ENCODE results near the gene GPN2. TPM values are rescaled to one million over a fixed set of nuclear protein-coding genes. Genes with fewer than 3 reads are reported as not detected.

Gene GPN2
- total and polyA plus RNA-seq, 2 donors (not counting 1 experiment from before 2014, with no cell fraction given) = 12.2 to 21.5 TPM

GRCh38 chr1:26922901-26923300 lies 32.8 kb upstream of the GPN2 start:
- Histone ChIP-seq H3K4me2 (ENCODE audit: extremely low read depth, insufficient read depth, low read length) (peak overlapping the region; percentile 73), H3K4me1 (ENCODE audit: control insufficient read depth, extremely low read depth, insufficient read depth, low read length) (peaks cover 2% of the 10 kb centered on the region), H3K36me3 (ENCODE audit: control insufficient read depth, insufficient read depth, low read length) (peaks cover 6% of the 10 kb centered on the region), H4K20me1 (ENCODE audit: control insufficient read depth, extremely low read depth, insufficient read depth, low read length) (peaks cover 2% of the 10 kb centered on the region), H3K9ac (ENCODE audit: insufficient read depth, low read length) (no peak overlapping the region), H3K79me2 (ENCODE audit: control insufficient read depth, insufficient read depth, low read length) (peaks cover 32% of the 10 kb centered on the region), H2AFZ (ENCODE audit: low read length) (no peak overlapping the region), H3K27me3 (ENCODE audit: control insufficient read depth, insufficient read depth, low read length) (no peaks in the 10 kb centered on the region), H3K9me3 (ENCODE audit: control insufficient read depth, insufficient read depth, low read depth, low read length) (no peaks in the 10 kb centered on the region), H3K4me3 (replicated peaks in 1 of 4; ENCODE audit: control extremely low read depth in 1 of 4, insufficient read depth in 1 of 4, low read depth in 3 of 4, low read length in 4 of 4) (peak overlapping the region; percentile 73 to 95 (median 86)), H3K27ac (ENCODE audit: insufficient read depth, low read length) (no peak overlapping the region)
- no peak for TF ChIP-seq EZH2 (IDR thresholded peaks at IDR 0.05; ENCODE audit: low read length, missing control alignments)
- TF ChIP-seq CTCF (conservative IDR thresholded peaks at IDR 0.05 in 1 of 2, IDR thresholded peaks at IDR 0.05 in 1 of 2; ENCODE audit: low read depth in 1 of 2, low read length in 2 of 2) = no peak
- no peak for DNase-seq (ENCODE audit: low read depth in 2 of 2)

GRCh38 chr1:26922431-26922729 lies 32.3 kb upstream of the GPN2 start:
- peak overlapping the region; percentile 95 for H3K27ac ChIP-seq (ENCODE audit: insufficient read depth, low read length)
- no peaks in the 10 kb centered on the region for H3K27me3 ChIP-seq (ENCODE audit: control insufficient read depth, insufficient read depth, low read length)
- peaks cover 2% of the 10 kb centered on the region for H3K4me1 ChIP-seq (ENCODE audit: control insufficient read depth, extremely low read depth, insufficient read depth, low read length)
- peak overlapping the region; percentile 73 to 95 (median 86) for H3K4me3 ChIP-seq (replicated peaks in 1 of 4; ENCODE audit: control extremely low read depth in 1 of 4, insufficient read depth in 1 of 4, low read depth in 3 of 4, low read length in 4 of 4)
- peak overlapping the region; percentile 73 for H3K4me2 ChIP-seq (ENCODE audit: extremely low read depth, insufficient read depth, low read length)
- TF ChIP-seq EZH2 (IDR thresholded peaks at IDR 0.05; ENCODE audit: low read length, missing control alignments) = no peak
- no peak for TF ChIP-seq CTCF (conservative IDR thresholded peaks at IDR 0.05 in 1 of 2, IDR thresholded peaks at IDR 0.05 in 1 of 2; ENCODE audit: low read depth in 1 of 2, low read length in 2 of 2)
- no peak for DNase-seq (ENCODE audit: low read depth in 2 of 2)
- H3K36me3 ChIP-seq (ENCODE audit: control insufficient read depth, insufficient read depth, low read length) = peaks cover 6% of the 10 kb centered on the region
- no peaks in the 10 kb centered on the region for H3K9me3 ChIP-seq (ENCODE audit: control insufficient read depth, insufficient read depth, low read depth, low read length)
- H2AFZ ChIP-seq (ENCODE audit: low read length) = no peak overlapping the region
- H4K20me1 ChIP-seq (ENCODE audit: control insufficient read depth, extremely low read depth, insufficient read depth, low read length) = peaks cover 2% of the 10 kb centered on the region
- peak overlapping the region; percentile 95 for H3K9ac ChIP-seq (ENCODE audit: insufficient read depth, low read length)
- H3K79me2 ChIP-seq (ENCODE audit: control insufficient read depth, insufficient read depth, low read length) = peaks cover 32% of the 10 kb centered on the region

GRCh38 chr1:26921540-26922430 lies 31.7 kb upstream of the GPN2 start, which contains the start of gene NUDC:
Gene NUDC, plus strand, starts transcription at chr1:26921743. Its CDS starts 106 bp downstream, at chr1:26921849.
- H3K27ac ChIP-seq (ENCODE audit: insufficient read depth, low read length) = peak within 1 kb of the TSS; percentile 95
- no peaks in the 10 kb centered on the region for H3K9me3 ChIP-seq (ENCODE audit: control insufficient read depth, insufficient read depth, low read depth, low read length)
- peak; percentile 96 to 97 for DNase-seq (ENCODE audit: low read depth in 2 of 2)
- H3K36me3 ChIP-seq (ENCODE audit: control insufficient read depth, insufficient read depth, low read length) = peaks cover 6% of the 10 kb centered on the region
- H3K4me3 ChIP-seq (replicated peaks in 1 of 4; ENCODE audit: control extremely low read depth in 1 of 4, insufficient read depth in 1 of 4, low read depth in 3 of 4, low read length in 4 of 4) = peak within 1 kb of the TSS; percentile 73 to 95 (median 86)
- peak within 1 kb of the TSS; percentile 90 for H2AFZ ChIP-seq (ENCODE audit: low read length)
- H4K20me1 ChIP-seq (ENCODE audit: control insufficient read depth, extremely low read depth, insufficient read depth, low read length) = peaks cover 2% of the 10 kb centered on the region
- H3K4me2 ChIP-seq (ENCODE audit: extremely low read depth, insufficient read depth, low read length) = peak within 1 kb of the TSS; percentile 82
- H3K4me1 ChIP-seq (ENCODE audit: control insufficient read depth, extremely low read depth, insufficient read depth, low read length) = peaks cover 2% of the 10 kb centered on the region
- TF ChIP-seq EZH2 (IDR thresholded peaks at IDR 0.05; ENCODE audit: low read length, missing control alignments) = no peak
- TF ChIP-seq CTCF (conservative IDR thresholded peaks at IDR 0.05 in 1 of 2, IDR thresholded peaks at IDR 0.05 in 1 of 2; ENCODE audit: low read depth in 1 of 2, low read length in 2 of 2) = no peak
- H3K79me2 ChIP-seq (ENCODE audit: control insufficient read depth, insufficient read depth, low read length) = peaks cover 32% of the 10 kb centered on the region
- no peaks in the 10 kb centered on the region for H3K27me3 ChIP-seq (ENCODE audit: control insufficient read depth, insufficient read depth, low read length)
- H3K9ac ChIP-seq (ENCODE audit: insufficient read depth, low read length) = peak within 1 kb of the TSS; percentile 95

Data from fibroblast of lung (primary cell).